Urothelium cell line (cell line): ENCODE results near the gene KIAA0513.

Source experiments
- DNase-seq: peaks from one replicate; pipeline ENCODE4 v3.0.0; 2011; ENCODE audit warnings: low spot score, mixed read lengths
- FAIRE-seq: peaks from 2 replicates; lab custom pipeline; 2011; peaks lifted over from hg19 to GRCh38; lab: Jason Lieb, UNC

The KIAA0513 gene

GRCh38 chr16:85004587-85005205, 22.9 kb upstream of the KIAA0513 start:
- FAIRE-seq (no peak), DNase-seq (peak; percentile 85)

- FAIRE-seq: no peak
- no peak for DNase-seq
These were observed 22.1 kb upstream of the KIAA0513 start for GRCh38 chr16:85005285-85006069.

- DNase-seq (no peak), FAIRE-seq (no peak)
These were observed 21.0 kb upstream of the KIAA0513 start for GRCh38 chr16:85006639-85007038.

- FAIRE-seq (no peak), DNase-seq (no peak)
These were observed 19.9 kb upstream of the KIAA0513 start for GRCh38 chr16:85007496-85008214.

GRCh38 chr16:85008271-85008670, 19.3 kb upstream of the KIAA0513 start:
- no peak for DNase-seq
- no peak for FAIRE-seq

- DNase-seq (no peak), FAIRE-seq (no peak)
These were observed 17.1 kb upstream of the KIAA0513 start for GRCh38 chr16:85010446-85010930.

- FAIRE-seq: no peak
- DNase-seq: peak; percentile 93
These were observed 16.4 kb upstream of the KIAA0513 start, which contains the start of gene ZDHHC7 for GRCh38 chr16:85010931-85011845. Gene ZDHHC7, minus strand, starts transcription at chr16:85011535. Its CDS starts 20,917 bp downstream, at chr16:84990618.

GRCh38 chr16:85011846-85012284, 15.7 kb upstream of the KIAA0513 start:
- DNase-seq: no peak
- no peak for FAIRE-seq

- DNase-seq (no peak), FAIRE-seq (no peak)
These were observed 13.3 kb upstream of the KIAA0513 start for GRCh38 chr16:85014311-85014710.

GRCh38 chr16:85015481-85016187, 12.0 kb upstream of the KIAA0513 start:
- no peak for FAIRE-seq
- no peak for DNase-seq

GRCh38 chr16:85017151-85017550, 10.4 kb upstream of the KIAA0513 start:
- no peak for DNase-seq
- no peak for FAIRE-seq

GRCh38 chr16:85017633-85018032, 10.0 kb upstream of the KIAA0513 start:
- DNase-seq: no peak
- no peak for FAIRE-seq

- DNase-seq (no peak), FAIRE-seq (no peak)
These were observed 8.9 kb upstream of the KIAA0513 start for GRCh38 chr16:85018529-85019236.

- no peak for DNase-seq
- no peak for FAIRE-seq
These were observed 7.8 kb upstream of the KIAA0513 start for GRCh38 chr16:85019659-85020245.

GRCh38 chr16:85025781-85026653, 1.6 kb upstream of the KIAA0513 start:
- FAIRE-seq: no peak
- no peak for DNase-seq

GRCh38 chr16:85026703-85027102, 892 bp upstream of the KIAA0513 start:
- no peak for FAIRE-seq

GRCh38 chr16:85027958-85028684, 526 bp downstream of the KIAA0513 start:
- FAIRE-seq: no peak
- DNase-seq: peak; percentile 36

More at GRCh38 chr16:85026703-85027102, 892 bp upstream of the KIAA0513 start:
- no peak for DNase-seq
